KG1 (cell line): Measurements from ENCODE around the gene CMPK1.
"Not testable (repeated sequence)": the region's sequence is repeated elsewhere in the genome, so short reads cannot be mapped to it uniquely, and the experiment has no call there.

Source experiments
- DNase-seq: peaks from one replicate; lab custom pipeline; 2025; lab: John Stamatoyannopoulos, UW

CMPK1 gene

GRCh38 chr1:47338249-47339077 is 4.9 kb downstream of the CMPK1 start:
- DNase-seq, result no peak

DNA sequence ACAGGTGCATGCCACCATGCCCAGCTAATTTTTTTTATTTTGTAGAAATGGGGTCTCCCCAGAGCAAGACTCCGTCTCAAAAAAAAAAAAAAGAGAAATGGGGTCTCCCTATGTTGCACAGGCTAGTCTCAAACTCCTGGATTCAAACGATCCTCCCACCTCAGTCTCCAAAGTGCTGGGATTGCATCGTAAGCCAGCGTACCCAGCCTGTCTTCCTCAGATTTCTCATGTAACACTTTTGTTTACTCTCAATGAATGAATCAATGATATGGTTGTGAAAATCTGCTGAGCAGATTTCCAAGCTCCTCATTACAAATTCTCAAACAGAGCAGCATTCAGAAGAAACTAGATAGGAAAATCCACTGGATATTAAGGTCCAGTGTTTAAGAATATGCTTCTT is 6.6 kb downstream of the CMPK1 start:
- no peak for DNase-seq

GRCh38 chr1:47346979-47347378 is 13.4 kb downstream of the CMPK1 start:
- not testable (repeated sequence) for DNase-seq

DNA sequence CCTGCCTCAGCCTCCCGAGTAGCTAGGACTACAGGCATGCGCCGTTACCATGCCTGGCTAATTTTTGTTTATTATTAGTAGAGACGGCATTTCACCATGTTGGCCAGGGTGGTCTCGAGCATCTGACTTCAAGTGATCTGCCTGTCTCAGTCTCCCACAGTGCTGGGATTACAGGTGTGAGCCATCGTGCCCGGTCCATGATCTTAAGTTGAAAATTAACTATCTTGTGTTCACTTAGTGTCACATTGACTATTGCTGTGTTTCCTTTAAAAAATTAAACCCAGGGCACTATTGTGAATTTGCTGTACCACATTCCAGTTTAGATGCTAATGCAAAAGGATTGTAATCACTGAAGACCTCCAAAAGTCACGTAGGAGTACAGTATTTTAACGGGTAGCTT is 14.1 kb downstream of the CMPK1 start:
- DNase-seq, result no peak

DNA sequence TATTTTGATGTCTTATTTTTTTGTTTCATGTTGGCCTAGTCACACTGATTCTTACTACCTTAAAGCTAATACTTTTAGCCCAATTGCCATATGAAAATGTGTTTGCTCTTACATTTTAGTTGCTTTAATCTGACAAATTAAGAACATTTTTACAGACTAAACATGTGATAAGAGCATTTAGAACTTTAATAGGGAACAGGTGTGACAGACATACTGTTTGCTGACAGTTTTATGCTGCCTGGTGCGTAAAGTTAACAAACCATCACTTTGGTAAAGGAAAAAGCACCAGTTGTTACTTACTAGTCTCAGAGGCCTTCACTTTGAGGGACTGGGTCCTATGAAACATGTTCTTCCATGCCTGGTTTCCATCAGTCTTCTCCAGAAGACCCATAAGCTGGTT is 14.7 kb downstream of the CMPK1 start:
- no peak for DNase-seq

DNA sequence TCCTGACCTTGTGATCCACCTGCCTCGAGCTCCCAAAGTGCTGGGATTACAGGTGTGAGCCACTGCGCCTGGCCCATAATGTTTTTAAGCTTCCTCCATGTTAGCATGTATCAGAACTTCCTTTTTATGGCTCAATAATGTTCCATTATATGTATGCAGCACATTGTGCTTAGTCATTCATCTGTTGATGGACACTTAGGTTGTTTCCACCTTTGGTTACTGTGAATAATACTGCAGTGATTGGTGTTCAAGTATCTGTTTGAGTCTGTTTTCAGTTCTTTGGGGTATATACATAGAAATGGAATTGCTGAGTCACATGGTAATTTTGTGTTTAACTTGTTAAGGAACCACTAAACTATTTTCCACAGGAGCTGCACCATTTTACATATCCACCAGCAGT is 17.7 kb downstream of the CMPK1 start:
- DNase-seq, result no peak

DNA sequence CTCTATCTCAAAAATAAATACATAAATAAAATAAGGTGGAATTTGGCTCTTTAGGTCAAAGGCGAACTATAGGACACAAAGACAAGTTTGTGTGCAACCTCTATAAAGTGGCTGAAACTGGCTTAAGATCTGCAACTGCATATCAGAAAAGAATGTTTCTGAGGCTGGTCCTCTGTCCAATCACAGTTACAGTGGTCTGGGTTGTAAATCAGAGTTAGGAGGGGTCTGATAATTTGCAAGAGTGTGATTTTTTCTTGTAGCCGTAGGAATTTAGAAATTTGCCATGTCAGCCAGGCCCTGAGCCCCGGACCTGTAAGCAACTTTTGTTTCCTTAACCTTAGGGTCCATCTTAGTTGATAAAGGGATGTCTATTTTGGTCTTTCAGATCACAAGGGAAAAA is 27.8 kb downstream of the CMPK1 start:
- DNase-seq, result no peak

DNA sequence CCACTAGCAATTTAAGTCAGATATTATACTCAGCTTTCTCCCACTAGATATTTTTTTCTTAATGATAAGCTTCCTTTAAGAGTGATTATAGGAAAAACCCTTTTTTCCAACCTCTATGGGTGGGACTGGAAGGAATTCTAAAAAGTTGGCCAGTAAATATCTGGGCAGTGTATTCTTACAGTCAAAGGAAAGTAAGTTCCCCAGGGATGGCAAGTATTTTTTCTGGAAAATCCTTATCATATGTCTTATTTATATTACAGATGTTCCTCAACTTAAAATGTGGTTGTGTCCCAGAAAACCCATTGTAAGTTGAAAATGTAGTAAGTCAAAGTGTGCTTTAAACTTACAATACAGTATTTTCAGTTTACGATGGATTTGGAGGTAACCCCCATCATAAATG is 29.2 kb downstream of the CMPK1 start:
- no peak for DNase-seq

- no peak for DNase-seq
Observed at GRCh38 chr1:47367651-47368050, 34.1 kb downstream of the CMPK1 start.

- no peak for DNase-seq
Observed at GRCh38 chr1:47371016-47371517, 37.5 kb downstream of the CMPK1 start.

- DNase-seq, result no peak
Observed at GRCh38 chr1:47374501-47374900, 40.9 kb downstream of the CMPK1 start.

DNA sequence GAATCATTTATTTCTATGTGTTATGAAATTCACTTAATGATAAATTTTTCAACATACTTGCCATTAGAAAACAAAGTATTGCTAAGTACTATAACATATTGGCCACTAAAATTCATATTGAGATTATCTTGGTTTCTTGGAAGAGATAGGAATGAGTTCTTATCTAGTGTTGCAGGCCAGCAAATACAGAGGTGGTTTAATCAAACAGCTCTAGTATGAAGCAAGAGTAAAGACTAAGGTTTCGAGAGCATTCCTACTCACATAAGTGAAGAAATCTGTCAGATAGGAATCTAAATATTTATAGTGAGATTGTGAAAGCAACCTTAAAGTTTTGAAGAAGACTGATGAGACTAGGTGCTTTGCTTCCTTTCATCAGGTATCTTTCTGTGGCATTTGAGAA is 44.6 kb downstream of the CMPK1 start:
- DNase-seq, result no peak

DNA sequence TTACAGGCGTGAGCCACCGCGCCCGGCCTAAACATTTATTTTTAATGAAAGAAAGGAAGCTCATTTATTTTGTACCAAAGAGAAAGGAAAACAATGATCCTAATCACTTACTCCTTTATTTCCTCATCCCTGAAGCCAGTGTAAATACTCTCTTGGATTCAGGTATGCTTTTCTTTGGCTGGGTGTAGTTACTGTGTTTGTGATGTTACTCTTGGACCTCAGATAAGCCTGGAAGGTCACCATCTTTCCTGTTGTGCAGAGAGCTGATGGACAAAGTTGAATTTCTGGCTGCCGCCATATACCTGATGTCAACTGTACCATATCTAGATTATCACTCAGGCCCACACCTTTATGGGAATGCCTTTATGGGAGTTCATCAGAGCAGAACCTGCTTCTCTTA is 47.1 kb downstream of the CMPK1 start:
- no peak for DNase-seq

GRCh38 chr1:47382399-47382983 is 48.9 kb downstream of the CMPK1 start:
- DNase-seq, result no peak

GRCh38 chr1:47384083-47384482 is 50.5 kb downstream of the CMPK1 start:
- no peak for DNase-seq

- no peak for DNase-seq
Observed at GRCh38 chr1:47385020-47385419, 51.4 kb downstream of the CMPK1 start.

- no peak for DNase-seq
Observed at GRCh38 chr1:47386268-47386667, 52.7 kb downstream of the CMPK1 start.

DNA sequence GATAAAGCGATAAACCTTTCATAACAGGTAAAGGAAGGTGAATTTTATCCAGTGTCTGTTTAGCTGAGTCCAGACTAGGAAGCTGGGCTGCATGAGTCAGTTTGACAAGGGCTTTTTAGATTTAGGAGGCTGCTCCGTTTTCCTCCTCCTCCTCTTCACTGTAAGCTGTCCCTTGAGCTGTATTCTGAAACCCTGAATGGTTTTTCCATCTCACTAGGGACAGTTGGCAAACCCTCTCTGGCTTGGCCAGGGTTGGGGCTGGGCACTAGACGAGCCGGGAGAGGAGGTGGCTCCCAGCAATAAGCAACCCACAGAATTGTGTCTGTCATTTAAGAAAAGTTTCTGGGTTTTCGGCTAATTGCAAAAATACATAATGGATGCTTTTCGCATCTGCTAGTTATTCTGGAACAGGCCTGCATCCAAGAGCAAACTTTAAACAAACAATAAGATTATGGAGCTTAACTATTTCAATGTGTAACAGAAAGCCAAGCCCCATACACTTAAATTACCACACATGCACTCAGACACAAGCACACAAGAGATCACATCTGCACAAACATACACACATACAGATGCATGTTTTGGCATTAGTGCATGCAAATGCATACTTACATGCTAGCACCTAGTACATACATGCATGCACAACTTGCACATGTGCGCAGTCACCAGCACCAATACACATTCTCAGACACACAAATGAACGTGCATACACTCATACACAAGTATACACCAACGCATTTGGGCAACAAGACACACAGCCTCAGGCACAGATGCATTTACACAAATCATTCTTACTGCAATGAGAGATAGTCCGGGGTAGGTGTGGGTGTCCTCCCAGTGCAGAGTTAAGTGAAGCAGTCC is 54.7 kb downstream of the CMPK1 start:
- DNase-seq, result no peak

GRCh38 chr1:47388891-47389238 is 55.3 kb downstream of the CMPK1 start:
- DNase-seq, result no peak

DNA sequence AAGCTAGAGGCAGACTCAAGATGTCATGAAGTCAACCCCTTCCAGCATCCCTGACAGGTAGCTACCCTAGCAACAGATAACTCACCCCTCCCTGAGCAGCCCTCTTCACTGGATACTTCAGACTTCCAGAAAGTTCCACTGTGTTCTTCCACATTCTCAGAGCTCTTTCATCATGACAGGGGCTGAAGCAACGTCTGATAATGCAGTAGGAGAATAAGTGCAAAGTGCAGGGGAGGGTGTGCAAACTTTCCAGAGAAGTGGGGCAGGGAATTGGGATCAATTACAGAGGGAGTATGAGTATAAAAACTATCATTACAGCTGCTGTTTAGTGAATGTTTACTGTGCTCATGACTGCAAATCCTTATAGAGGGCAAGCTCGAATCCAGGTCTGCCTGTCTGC is 56.1 kb downstream of the CMPK1 start:
- DNase-seq, result no peak

DNA sequence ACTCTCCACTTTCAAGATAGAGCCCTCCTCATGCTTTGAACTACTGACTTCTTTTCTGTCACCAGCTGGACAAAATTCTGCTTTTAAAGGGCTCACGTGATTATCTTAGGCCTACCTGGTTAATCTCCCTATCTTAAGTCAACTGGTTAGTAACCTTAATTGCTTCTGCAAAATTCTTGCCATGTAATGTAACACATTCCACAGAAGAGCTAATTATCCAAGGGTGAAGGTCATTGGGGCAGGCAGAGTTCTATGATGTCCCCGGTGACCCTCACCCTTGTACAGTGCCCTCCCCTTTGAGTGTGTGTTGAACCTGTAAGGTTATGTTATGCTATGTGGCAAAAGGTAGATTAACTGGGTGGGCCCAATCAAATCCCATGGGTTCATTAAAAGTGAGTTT is 57.3 kb downstream of the CMPK1 start:
- no peak for DNase-seq

DNA sequence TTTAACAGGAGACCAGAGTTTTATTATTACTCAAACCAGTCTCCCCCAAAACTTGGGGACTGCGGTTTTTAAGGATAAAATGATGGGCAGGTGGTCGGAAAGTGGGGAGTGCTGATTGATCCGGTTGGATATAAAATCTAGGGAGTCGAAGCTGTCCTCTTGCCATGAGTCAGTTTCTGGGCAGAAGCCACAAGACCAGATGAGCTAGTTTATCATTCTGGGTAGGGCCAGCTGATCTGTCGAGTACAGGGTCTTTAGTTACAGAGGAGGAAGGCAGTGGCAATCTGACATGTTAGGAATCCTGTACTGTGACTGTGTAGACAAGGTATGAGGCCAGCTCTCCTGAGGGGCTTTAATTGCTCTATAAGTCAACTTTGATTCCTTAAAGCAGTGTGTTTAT is 59.6 kb downstream of the CMPK1 start:
- no peak for DNase-seq

DNA sequence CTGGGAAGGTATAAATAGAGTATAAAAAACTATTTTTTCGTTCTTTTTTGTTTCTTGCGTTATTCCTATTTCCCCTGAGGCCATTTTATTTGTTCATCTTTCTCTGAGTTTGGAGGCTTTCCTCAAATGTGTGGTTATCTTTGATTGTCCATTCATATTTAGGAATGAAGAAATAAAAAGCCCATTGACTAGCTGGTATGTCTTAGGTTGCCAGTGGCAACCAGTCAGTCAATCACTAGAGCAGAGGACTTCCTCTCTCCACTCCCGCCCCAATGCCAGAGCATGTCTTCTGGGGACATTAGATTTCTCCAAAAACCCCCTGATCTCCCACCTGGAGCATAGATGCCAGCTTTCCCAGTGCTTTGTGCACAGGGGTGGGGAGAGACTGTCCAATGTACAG is 61.8 kb downstream of the CMPK1 start:
- no peak for DNase-seq
